Measurements from ENCODE around the gene SSBP1.

- TF ChIP-seq POLR2AphosphoS5 (IDR thresholded peaks at IDR 0.05; ENCODE audit: low read depth, low read length) (no peak), POLR2A (IDR thresholded peaks at IDR 0.05; ENCODE audit: low read depth, low read length) (no peak), POU2F2 (IDR thresholded peaks at IDR 0.05; ENCODE audit: low read depth, low read length) (no peak)
Measured at GRCh38 chr7:141700296-141700847, 37.8 kb upstream of the SSBP1 start.

All from GM12891 (cell line).